HG02970 (cell line): ENCODE measurements around the gene HTR6.
"Not testable (repeated sequence)": the region's sequence is repeated elsewhere in the genome, so short reads cannot be mapped to it uniquely, and the experiment has no call there.

Experiments
- ATAC-seq: cut with Tn5 transposase; IDR thresholded peaks from one replicate; pipeline ENCODE4 v1.9.1; 2021; ENCODE audit warnings: mild to moderate bottlenecking, moderate library complexity, moderate number of reproducible peaks; ENCODE audit not compliant: unreplicated experiment, low FRiP score

Gene HTR6

GRCh38 chr1:19637606-19638005 lies 27.1 kb upstream of the HTR6 start:
- ATAC-seq = no peak

GRCh38 chr1:19639228-19639627 lies 25.4 kb upstream of the HTR6 start:
- not testable (repeated sequence) for ATAC-seq

- no peak for ATAC-seq
These were observed 24.7 kb upstream of the HTR6 start for GRCh38 chr1:19639999-19640362.

DNA sequence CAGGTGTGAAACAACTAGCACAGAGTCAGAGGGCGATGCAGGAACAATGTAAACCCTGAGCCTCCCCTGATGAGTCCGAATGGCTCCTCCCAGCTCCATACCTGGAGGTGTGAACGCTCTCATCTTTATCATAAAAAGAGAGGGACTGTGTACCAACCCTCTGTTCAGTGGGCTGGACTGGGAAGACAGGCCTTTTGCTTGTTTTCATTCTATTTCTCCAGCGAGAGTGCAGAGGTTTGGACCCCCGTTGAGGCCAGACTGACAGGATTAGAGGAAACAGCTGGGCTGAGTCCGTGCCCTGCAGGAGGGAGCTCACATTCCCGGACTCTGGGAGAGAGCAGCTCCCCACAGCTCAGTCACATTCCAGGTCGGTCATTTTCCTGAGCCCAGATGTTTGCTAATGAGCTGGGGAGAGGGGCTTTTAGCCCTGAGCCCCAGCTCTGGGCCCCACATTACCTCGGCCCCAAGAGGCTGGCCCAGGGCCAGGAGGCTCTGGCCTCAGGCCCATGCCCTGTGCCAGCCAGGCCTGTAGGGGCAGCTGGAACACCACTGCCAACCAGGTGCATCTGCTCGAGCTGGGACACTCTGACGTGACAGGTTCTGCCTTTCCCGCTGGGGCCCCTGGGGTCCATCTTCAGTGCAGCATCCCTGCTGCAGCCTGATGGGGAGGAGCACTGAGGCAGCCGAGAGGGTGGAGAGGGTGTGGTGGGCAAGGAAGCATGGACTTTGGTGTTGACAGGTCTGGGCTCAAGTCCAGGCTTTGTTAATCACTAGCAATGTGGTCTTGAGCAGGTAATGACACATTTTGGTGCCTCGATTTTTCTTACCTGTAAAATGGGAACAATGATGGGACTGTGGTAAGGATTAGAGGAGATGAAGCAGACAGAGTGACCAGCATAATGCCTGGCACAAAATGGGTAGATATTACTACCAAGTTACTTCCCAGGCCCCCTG lies 24.0 kb upstream of the HTR6 start:
- no peak for ATAC-seq

- no peak for ATAC-seq
These were observed 21.6 kb upstream of the HTR6 start for GRCh38 chr1:19643121-19643520.

DNA sequence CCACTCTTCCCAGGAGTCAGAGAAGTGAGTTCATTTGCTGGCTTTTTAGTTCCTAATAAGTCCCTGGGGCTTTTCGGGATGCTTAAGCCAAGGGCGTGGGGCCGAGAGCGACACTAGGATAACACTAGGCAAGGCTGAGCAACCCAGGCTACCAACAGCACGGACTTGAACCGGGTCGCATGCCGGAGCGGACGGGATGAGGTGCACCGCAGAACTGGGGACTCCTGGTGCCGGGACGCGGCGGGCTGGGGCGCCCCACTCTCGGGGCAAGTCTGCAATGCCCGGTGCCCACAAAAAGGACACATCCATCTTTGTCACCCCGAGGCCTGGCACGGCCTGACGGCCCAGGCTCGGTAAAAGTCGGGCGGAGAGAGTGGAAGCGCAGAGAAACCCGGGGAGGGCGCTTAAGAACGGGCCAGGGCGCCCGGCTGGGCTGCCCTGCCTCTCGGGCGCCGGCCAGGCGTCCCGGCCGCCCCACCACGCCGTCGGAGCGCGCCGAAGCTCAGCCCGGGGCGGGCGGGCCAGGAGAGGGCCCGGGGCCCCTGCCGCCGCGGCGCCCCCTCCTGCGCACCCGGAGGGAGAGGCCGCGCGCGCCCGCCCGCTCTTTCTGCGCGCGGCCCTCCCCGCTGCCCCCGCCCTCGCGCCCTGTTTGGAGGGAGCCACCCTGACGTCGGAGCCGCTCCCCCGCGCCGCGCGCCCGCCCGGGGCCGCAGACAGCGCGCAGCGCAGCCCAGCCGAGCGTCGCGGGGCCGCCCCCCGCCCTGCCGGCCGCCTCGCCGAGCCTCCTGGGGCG lies 20.9 kb upstream of the HTR6 start, which contains the start of gene NBL1:
Gene NBL1 (plus strand): TSS at position 710 of the 793 bp plus-strand sequence. CDS start 10,720 bp downstream, outside the sequence.
- ATAC-seq = no peak

DNA sequence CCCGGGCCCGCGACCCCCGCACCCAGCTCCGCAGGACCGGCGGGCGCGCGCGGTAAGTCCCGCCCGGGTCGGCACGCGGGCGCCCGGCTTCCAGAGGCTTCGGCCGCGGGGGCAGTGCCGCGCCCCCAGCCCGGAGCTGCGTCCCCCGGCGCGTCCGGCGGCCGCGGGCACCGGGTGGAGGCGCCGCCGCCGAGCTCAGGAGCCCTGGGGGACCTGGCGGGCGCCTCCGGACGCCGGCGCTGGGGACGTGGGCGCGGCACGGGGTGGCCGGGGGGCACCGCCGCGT lies 20.3 kb upstream of the HTR6 start:
- no peak for ATAC-seq

GRCh38 chr1:19644681-19645410 lies 19.8 kb upstream of the HTR6 start:
- no peak for ATAC-seq

- ATAC-seq = no peak
These were observed 19.0 kb upstream of the HTR6 start for GRCh38 chr1:19645411-19646251.

DNA sequence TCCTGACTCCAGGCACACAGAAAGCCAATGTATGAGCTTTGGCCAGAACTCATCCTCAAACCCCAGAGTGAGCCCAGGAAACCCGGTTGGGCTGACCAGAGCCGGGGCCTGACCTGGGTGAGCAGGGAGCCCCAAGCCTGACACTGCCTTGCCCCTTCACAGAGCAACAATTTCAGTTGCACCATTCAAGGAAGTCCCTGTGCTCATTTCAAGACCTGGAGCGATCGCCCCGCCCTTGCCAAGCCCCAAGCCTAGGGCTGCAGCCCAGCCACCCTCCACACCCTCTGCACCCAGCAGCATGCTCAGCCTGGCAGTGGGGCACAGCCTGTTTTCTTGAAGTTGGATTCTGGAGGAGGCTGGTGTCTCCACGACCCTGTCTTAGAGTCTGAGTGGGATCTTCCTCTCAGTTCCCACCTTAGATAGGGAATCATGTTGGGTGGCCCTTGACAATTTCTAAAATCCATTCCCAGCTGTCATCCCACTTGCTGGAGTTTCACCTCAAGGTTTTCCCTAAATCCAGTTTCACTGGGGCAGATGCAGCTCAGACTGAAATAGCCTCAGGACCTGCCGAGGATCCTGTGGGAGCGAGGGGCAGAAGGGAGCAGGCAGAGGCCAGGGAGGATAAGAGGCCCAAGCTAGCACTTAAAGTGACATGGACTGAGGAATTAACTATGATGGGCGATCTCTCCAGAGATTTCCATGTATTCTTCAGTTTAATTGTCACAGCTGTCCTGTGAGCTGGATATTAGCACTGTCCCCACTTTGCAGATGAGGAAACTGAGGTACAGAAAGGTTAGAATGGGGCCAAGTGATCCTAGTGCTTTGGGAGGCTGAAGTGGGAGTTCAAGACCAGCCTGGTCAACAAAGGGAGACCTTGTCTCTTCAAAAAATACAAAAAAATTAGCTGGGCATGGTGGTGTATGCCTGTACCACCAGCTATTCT lies 18.0 kb upstream of the HTR6 start:
- ATAC-seq = no peak

GRCh38 chr1:19647643-19648042 lies 17.0 kb upstream of the HTR6 start:
- ATAC-seq = no peak

DNA sequence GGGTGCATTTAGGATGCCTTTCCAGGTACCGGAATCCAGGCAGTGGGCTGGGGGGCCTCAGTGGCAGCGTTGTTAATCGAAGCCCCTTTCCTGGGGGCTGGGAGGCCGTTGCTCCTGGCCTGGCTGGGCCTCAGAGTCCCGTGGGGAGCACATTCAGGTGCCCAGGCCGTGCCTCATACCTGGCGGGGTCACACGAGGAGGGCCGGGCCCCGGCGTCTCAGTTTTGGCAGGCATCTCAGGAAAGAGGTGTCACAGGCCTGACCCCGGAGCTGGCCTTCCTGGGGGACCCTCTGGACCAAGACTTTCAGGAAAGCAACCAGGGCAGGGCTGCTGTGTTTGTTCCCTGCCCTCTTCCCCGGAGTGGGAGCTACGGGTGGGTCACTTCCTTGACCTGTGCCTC lies 16.4 kb upstream of the HTR6 start:
- ATAC-seq = no peak

- ATAC-seq = no peak
These were observed 16.0 kb upstream of the HTR6 start for GRCh38 chr1:19648689-19649088.

DNA sequence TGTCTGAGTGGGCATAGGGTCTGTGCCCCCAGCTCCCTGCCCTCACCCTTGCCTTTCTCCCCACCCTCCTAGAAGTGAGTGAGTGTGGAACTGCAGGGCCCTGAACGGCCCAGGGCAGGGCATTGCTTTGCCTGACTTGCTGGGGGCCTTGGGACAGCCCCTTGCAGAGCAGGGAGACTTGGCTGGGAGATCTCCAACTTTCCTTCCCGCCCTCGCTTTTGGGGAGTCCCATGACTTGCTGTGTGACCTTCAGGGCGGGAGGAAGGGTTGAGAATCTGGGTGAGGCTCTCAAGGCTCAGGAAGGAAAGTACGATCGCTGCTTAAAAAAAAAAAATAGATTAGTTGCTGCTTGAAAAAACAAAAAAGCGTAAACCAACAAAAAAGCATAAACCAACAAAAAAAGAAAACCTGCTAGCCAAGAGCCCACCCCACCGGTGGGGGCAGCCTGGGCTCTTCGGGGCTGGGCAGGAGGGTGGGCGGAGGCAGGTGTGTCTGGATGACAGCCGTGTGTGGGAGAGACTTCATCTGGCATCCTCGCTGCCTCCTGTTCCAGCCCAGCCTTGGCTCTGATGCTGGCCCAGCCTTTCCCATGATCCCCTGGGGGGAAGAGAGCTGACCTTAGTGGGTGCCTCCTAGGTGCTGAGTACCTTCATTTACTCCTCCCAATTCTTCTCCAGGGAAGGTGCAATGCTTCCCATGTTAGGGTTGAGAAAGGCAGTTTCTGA lies 14.1 kb upstream of the HTR6 start:
- no peak for ATAC-seq

DNA sequence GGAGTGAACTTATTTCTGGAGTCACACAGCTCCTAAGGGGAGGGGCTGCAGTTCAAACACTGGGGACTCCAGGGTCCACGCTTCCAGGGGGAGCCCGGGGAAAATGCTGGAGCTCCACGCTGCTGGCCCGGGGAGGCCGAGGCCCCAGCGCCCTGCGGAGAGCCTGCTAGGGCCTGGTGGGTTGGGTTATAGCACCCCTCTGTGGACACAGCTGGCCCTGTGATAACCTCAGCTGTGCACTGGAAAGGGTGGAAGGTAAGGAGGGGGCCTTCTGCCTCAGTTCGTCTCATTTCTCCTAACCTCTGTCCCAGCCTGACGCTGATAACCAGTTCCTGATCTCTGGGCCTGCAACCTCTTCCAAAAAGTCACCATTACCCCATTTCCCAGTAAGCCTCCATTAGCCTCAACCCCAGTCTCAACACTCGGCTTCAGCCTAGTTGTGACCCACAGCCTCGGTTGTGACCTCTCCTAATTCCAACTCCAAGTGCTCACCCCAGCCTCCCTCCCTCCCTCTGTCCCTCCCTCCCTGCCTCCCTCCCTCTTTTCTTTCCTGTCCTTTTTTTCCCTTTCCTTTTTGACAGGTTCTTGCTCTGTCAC lies 13.4 kb upstream of the HTR6 start:
- no peak for ATAC-seq

GRCh38 chr1:19654386-19654785 lies 10.3 kb upstream of the HTR6 start:
- ATAC-seq = no peak

DNA sequence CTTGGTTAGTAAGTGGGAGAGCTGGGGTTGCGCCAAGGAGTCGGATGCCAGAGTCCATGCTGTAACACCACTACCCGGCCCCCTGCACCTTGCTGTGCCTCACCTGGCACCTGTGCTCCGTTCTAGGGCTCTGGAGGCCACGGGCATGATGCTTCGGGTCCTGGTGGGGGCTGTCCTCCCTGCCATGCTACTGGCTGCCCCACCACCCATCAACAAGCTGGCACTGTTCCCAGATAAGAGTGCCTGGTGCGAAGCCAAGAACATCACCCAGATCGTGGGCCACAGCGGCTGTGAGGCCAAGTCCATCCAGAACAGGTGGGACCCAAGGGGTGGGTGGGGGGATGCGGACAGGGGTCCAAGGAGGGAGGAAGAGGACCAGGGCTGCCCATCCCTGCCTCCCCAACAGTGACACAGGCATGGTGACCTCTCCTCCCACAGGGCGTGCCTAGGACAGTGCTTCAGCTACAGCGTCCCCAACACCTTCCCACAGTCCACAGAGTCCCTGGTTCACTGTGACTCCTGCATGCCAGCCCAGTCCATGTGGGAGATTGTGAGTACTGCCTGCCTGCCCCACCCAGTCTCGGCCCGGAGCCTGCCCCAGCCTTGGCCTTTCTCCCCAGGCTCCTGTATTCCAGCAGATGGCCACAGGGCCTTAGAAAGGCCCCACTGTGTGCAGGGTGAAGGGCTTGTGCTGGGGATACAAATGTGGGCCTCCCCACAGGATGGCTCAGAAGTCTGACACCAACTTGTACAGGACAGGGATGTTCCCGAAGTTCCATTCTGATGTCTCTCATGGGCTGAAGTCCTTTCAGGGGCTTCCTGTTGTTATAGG lies 9.6 kb upstream of the HTR6 start:
- no peak for ATAC-seq
